Neutrophil (primary cell): ENCODE results near the gene LY6G6F.

Experiments
- H3K27ac ChIP-seq: fragments of 200-600 bp; sonication (generic); 2 replicates; pipeline ENCODE4 v1.5.1; 2016; ENCODE audit warnings: mild to moderate bottlenecking, moderate library complexity
- H3K27me3 ChIP-seq: fragments of 200-600 bp; sonication (generic); 2 replicates; pipeline ENCODE4 v1.6.0; 2016; ENCODE audit warnings: mild to moderate bottlenecking
- H3K36me3 ChIP-seq: fragments of 200-600 bp; sonication (generic); 2 replicates; pipeline ENCODE4 v1.5.1; 2017
- H3K4me1 ChIP-seq, 2 experiments: fragments of 200-600 bp in 1 of 2; sonication (generic) in 1 of 2; 1 replicate in 1 of 2; 2 replicates in 1 of 2; pipeline versions ENCODE4 v1.5.1 to v1.6.1; 2013 to 2016; ENCODE audit warnings: low read depth in 1 of 2, low read length in 1 of 2, mild to moderate bottlenecking in 1 of 2, moderate library complexity in 1 of 2; ENCODE audit not compliant: control insufficient read depth in 1 of 2, insufficient read depth in 1 of 2
- H3K4me3 ChIP-seq, 2 experiments: fragments of 200-600 bp in 1 of 2; sonication (generic) in 1 of 2; 1 replicate in 1 of 2; 2 replicates in 1 of 2; pipeline ENCODE4 v1.5.1; 2013 to 2016; ENCODE audit warnings: low read depth in 1 of 2, low read length in 1 of 2, mild to moderate bottlenecking in 1 of 2, moderate library complexity in 1 of 2
- H3K9me3 ChIP-seq: fragments of 200-600 bp; sonication (generic); 2 replicates; pipeline ENCODE4 v1.5.1; 2016
- TF ChIP-seq, protein P1 (sequence below): fragments of 200-600 bp; sonication (generic); IDR thresholded peaks from 2 replicates; pipeline ENCODE4 v1.5.1; 2016; ENCODE audit warnings: antibody characterized with exemption

Gene LY6G6F

DNA sequence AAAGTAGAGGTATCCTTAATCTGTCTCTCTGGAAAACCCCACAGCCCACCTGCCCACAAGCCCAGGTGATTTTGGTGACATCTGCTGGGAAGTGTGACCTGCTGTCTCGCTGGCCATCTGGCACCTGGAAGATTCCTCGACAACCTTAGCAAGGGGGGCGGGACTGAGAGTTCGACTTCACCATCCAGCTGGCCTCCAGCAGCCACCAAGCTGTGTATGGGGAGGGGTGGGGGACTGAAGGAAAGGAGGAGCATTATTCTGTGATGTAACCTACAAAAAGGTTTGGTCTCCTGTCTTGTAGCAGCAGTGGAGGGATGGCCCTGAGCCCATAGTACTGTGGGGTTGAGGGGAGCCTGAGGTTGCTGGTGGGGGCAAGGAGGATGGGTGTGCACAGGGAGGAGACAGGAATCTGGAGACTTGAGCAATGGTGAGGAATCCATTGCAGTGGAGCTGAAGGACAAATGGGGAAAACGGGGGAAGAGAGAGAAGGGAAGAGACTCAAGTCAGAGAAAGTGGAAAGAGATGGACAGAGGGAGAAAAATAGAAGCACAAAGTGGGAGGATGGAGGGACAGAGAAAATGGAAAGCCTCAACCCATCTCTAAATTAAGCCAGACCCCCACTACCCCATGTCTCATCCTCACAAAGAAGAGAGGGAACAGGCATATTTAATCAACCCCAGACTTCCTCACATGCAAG is 4.0 kb downstream of the LY6G6F start:
- Histone ChIP-seq H3K27me3 (no peaks in the 10 kb centered on the region), H3K4me1 (peaks cover 14 to 15% of the 10 kb centered on the region in 2 experiments)
- TF ChIP-seq, protein P1, sequence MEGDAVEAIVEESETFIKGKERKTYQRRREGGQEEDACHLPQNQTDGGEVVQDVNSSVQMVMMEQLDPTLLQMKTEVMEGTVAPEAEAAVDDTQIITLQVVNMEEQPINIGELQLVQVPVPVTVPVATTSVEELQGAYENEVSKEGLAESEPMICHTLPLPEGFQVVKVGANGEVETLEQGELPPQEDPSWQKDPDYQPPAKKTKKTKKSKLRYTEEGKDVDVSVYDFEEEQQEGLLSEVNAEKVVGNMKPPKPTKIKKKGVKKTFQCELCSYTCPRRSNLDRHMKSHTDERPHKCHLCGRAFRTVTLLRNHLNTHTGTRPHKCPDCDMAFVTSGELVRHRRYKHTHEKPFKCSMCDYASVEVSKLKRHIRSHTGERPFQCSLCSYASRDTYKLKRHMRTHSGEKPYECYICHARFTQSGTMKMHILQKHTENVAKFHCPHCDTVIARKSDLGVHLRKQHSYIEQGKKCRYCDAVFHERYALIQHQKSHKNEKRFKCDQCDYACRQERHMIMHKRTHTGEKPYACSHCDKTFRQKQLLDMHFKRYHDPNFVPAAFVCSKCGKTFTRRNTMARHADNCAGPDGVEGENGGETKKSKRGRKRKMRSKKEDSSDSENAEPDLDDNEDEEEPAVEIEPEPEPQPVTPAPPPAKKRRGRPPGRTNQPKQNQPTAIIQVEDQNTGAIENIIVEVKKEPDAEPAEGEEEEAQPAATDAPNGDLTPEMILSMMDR = no peak

DNA sequence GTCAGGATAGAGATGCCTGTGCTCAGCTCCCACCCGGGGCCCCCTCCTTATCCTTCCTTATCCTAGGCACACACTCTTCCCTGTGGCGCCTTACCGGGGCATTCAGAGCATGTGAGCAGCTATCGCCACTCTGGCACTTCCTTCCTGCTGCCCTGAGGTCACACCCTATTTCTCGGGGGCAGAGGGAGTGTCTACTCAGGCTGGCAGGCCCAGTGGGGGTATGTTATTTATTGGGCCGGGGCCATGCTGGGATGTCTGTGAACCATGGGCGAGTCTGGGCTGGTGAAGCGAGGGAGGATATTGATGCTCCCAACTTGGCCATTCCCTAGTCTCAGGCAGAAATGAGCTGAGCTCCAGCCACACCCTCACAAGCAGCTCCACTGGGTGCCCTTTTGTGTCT is 4.6 kb downstream of the LY6G6F start:
- Histone ChIP-seq H3K9me3 (no peaks in the 10 kb centered on the region), H3K27me3 (no peaks in the 10 kb centered on the region), H3K27ac (peak overlapping the region; percentile 34), H3K4me1 (peaks cover 14 to 15% of the 10 kb centered on the region in 2 experiments), H3K36me3 (no peaks in the 10 kb centered on the region), H3K4me3 (peak overlapping the region in 1 of 2 experiments; percentile 8)
- TF ChIP-seq, protein P1 = no peak

More for the DNA sequence above, 4.0 kb downstream of the LY6G6F start:
- Histone ChIP-seq H3K9me3 (no peaks in the 10 kb centered on the region), H3K4me3 (peak overlapping the region in 1 of 2 experiments; percentile 8), H3K27ac (peak overlapping the region; percentile 34), H3K36me3 (no peaks in the 10 kb centered on the region)

DNA sequence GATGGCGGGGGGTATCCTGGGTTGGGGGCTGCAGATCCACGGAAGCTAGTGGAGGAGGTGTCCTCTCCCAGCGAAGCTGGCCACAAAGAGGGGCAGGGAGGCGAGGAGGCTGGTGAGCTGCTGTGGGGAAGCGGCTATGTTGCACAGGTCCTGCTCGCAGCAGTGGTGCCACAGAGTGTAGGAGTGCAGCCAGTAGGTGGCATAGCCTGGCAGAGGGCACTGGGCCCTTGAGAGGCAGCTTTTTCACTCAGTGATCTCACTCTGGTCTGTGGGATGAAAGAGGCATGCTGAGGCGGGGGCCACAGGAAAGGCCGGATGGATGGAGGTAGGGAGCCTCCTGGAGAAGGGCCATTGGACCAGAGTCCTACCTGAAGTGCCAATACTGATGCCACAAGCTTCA is 5.6 kb downstream of the LY6G6F start:
- H3K4me1 ChIP-seq = peaks cover 14 to 15% of the 10 kb centered on the region in 2 experiments
- H3K27me3 ChIP-seq = no peaks in the 10 kb centered on the region
- no peaks in the 10 kb centered on the region for H3K9me3 ChIP-seq
- no peak overlapping the region for H3K27ac ChIP-seq
- H3K4me3 ChIP-seq = no peak overlapping the region
- TF ChIP-seq, protein P1 = no peak
- no peaks in the 10 kb centered on the region for H3K36me3 ChIP-seq

DNA sequence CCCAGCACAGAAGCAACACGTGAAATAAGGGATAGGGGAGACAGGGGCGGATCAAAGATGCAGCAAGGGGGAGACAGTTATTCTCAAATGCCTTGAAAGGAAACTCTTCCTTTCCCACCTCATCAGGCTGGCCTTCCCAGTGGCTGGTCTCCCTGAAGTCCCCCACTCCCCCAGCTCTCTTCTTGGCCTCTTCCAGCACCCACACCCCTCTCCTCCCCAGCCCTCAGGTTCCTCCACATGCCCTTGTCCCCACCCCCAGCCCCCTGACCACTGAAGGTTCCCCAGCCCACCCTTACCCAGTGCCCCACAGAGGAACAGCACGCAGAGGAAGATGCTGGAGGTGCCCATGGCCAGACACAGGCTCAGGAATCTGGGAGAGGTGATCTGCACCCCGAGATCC is 6.8 kb downstream of the LY6G6F start:
- no peak overlapping the region for H3K4me3 ChIP-seq
- TF ChIP-seq, protein P1 = no peak
- H3K36me3 ChIP-seq = no peaks in the 10 kb centered on the region
- no peak overlapping the region for H3K27ac ChIP-seq
- no peaks in the 10 kb centered on the region for H3K9me3 ChIP-seq
- H3K27me3 ChIP-seq = no peaks in the 10 kb centered on the region
- peaks cover 14 to 15% of the 10 kb centered on the region in 2 experiments for H3K4me1 ChIP-seq

DNA sequence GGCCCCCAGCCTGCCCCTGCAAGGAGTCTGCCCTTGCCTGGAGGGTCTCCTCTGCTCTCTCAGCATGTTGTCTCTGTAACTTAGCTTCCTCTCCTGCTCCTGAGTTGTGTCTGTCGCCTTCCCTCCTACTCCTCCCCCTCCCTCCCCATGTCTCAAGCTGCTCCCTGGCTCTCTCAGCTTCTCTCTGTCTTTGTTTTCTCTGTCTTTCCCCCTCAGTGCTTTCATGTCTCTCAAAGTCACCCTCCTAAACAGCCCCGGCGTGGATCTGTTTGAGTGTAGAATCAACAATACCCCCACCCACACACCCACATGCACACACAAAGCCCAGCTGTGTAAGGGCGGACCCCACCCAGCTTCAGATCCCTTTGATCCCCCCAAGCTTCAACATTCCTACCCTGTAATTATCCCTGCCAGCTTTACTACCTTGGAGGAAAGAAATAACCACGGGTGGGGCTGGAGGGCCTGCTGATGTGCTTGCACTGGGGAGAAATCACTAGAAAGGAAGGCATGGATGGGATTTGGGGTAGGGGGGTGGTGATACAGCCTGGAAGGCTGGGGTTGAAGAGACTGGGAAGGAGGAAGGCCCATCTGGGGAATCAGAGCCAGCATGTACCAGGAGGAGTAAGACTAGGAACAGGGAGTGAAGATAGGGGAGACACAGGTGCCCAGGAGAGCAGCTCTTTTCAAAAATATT is 7.5 kb downstream of the LY6G6F start:
- peaks cover 14 to 15% of the 10 kb centered on the region in 2 experiments for H3K4me1 ChIP-seq
- H3K27me3 ChIP-seq = no peaks in the 10 kb centered on the region
- no peak overlapping the region for H3K27ac ChIP-seq

More for the DNA sequence above, 7.5 kb downstream of the LY6G6F start:
- TF ChIP-seq, protein P1 = no peak
- Histone ChIP-seq H3K36me3 (no peaks in the 10 kb centered on the region), H3K9me3 (no peaks in the 10 kb centered on the region), H3K4me3 (no peak overlapping the region)
